Measurements from ENCODE around the gene GLIPR1L1. TPM values are rescaled to one million over a fixed set of nuclear protein-coding genes. Genes with fewer than 3 reads are reported as not detected.

GLIPR1L1 gene
- total and polyA plus RNA-seq, 2 of the 4 experiments (the other 2 are of a cell fraction), result not detected

- DNase-seq (no peak), ATAC-seq (ENCODE audit: low read depth) (no peak)
- no peak overlapping the region for H2AK5ac ChIP-seq (ENCODE audit: low read depth, low read length)
- H2BK5ac ChIP-seq (ENCODE audit: low read depth, low read length, poor library complexity, severe bottlenecking), result no peak overlapping the region
- no peak overlapping the region for H4K91ac ChIP-seq (ENCODE audit: insufficient read depth, low read depth, low read length)
- H3K4me2 ChIP-seq (ENCODE audit: low read depth, low read length), result no peak overlapping the region
- H3K56ac ChIP-seq (ENCODE audit: extremely low read depth, insufficient read depth, low read length), result no peak overlapping the region
- no peak overlapping the region for H4K8ac ChIP-seq (ENCODE audit: low read depth in 2 of 2, low read length in 2 of 2)
- no peak overlapping the region for H2AK9ac ChIP-seq (replicated peaks; ENCODE audit: low read depth, low read length, poor library complexity)
- POLR2A ChIA-PET (ENCODE audit: unreplicated experiment), result no interaction called here
- no peak overlapping the region for H3K18ac ChIP-seq (ENCODE audit: low read depth, low read length)
- H3K4me3 ChIP-seq (ENCODE audit: insufficient read depth, low read depth, low read length), result no peak overlapping the region
- H3K23ac ChIP-seq (ENCODE audit: low read depth, low read length), result no peak overlapping the region
- no peak overlapping the region for H3K14ac ChIP-seq (replicated peaks; ENCODE audit: low read depth, low read length)
- dilution Hi-C loops (cut with HindIII; ENCODE audit: low sequenced_read_pairs, unreplicated experiment), result no loop called here
- no peak overlapping the region for H2BK20ac ChIP-seq (ENCODE audit: low read depth, low read length)
- TF ChIP-seq, protein P1, sequence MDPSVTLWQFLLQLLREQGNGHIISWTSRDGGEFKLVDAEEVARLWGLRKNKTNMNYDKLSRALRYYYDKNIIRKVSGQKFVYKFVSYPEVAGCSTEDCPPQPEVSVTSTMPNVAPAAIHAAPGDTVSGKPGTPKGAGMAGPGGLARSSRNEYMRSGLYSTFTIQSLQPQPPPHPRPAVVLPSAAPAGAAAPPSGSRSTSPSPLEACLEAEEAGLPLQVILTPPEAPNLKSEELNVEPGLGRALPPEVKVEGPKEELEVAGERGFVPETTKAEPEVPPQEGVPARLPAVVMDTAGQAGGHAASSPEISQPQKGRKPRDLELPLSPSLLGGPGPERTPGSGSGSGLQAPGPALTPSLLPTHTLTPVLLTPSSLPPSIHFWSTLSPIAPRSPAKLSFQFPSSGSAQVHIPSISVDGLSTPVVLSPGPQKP (IDR thresholded peaks at IDR 0.05; ENCODE audit: borderline replicate concordance, low read depth, low read length), result no peak
- TF ChIP-seq CHD1 (IDR thresholded peaks at IDR 0.05; ENCODE audit: low read depth, low read length), result no peak
- TF ChIP-seq, protein P2, sequence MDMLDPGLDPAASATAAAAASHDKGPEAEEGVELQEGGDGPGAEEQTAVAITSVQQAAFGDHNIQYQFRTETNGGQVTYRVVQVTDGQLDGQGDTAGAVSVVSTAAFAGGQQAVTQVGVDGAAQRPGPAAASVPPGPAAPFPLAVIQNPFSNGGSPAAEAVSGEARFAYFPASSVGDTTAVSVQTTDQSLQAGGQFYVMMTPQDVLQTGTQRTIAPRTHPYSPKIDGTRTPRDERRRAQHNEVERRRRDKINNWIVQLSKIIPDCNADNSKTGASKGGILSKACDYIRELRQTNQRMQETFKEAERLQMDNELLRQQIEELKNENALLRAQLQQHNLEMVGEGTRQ (IDR thresholded peaks at IDR 0.05; ENCODE audit: low read depth, low read length), result no peak
- TF ChIP-seq MAFK (IDR thresholded peaks at IDR 0.05; ENCODE audit: low read depth, low read length), result no peak
- TF ChIP-seq MXI1 (IDR thresholded peaks at IDR 0.05; ENCODE audit: borderline replicate concordance, low read depth, low read length), result no peak
- no peaks in the 10 kb centered on the region for H3K79me1 ChIP-seq (ENCODE audit: low read depth in 1 of 2, low read length in 2 of 2)
- CTCF ChIA-PET, result no interaction called here
- H3K27me3 ChIP-seq (ENCODE audit: control insufficient read depth, insufficient read depth, low read length), result no peaks in the 10 kb centered on the region
- H3K9ac ChIP-seq (ENCODE audit: low read depth, low read length), result no peak overlapping the region
- H2AFZ ChIP-seq (replicated peaks; ENCODE audit: low read length, poor library complexity), result no peak overlapping the region
- no TSS peak for BruUV-seq (replicated peaks)
- H3K4ac ChIP-seq (ENCODE audit: low read depth, low read length), result no peak overlapping the region
- no peaks in the 10 kb centered on the region for H3K4me1 ChIP-seq (ENCODE audit: control insufficient read depth, insufficient read depth, low read length)
- no peaks in the 10 kb centered on the region for H3K9me1 ChIP-seq (ENCODE audit: insufficient read depth, low read length)
- no peak overlapping the region for H2BK120ac ChIP-seq (ENCODE audit: low read depth, low read length)
- no peaks in the 10 kb centered on the region for H4K20me1 ChIP-seq (ENCODE audit: insufficient read depth, low read length)
- H3K9me3 ChIP-seq (ENCODE audit: control insufficient read depth, insufficient read depth, low read length), result no peaks in the 10 kb centered on the region
- H2BK15ac ChIP-seq (ENCODE audit: low read depth, low read length), result no peak overlapping the region
- no peak overlapping the region for H3K27ac ChIP-seq (ENCODE audit: insufficient read depth, low read length)
- no peaks in the 10 kb centered on the region for H3K36me3 ChIP-seq (ENCODE audit: control insufficient read depth, insufficient read depth, low read length)
- in situ Hi-C loops (cut with MboI; ENCODE audit: low sequenced_read_pairs), result no loop called here
- H4K5ac ChIP-seq (ENCODE audit: low read depth, low read length), result no peak overlapping the region
- intact Hi-C loops (cut with micrococcal nuclease), result no loop called here
Measured at GRCh38 chr12:75407683-75408082, 73.2 kb downstream of the GLIPR1L1 start.
